HepG2 (cell line): ENCODE measurements around the gene LOXL3.

Experiments
- CBX2 ChIP-seq, 2 experiments: fragments of 200-600 bp in 1 of 2; sonication (generic); formaldehyde crosslinking in 1 of 2; IDR thresholded peaks; 2 replicates each; pipeline versions ENCODE4 v1.7.0 to v1.8.1; 2018 to 2022; ENCODE audit warnings: low read depth in 2 of 2, low read length in 1 of 2, mild to moderate bottlenecking in 1 of 2, missing genetic modification reagents in 1 of 2
- EP300 ChIP-seq, 3 experiments: sonication (generic) in 1 of 3; formaldehyde crosslinking in 1 of 3; IDR thresholded peaks; 2 replicates each; pipeline versions ENCODE4 v1.5.1 to v1.6.1; 2011 to 2020; ENCODE audit warnings: low read depth in 2 of 3, low read length in 2 of 3, borderline replicate concordance in 1 of 3, improper control_type of control experiment in 1 of 3, mild to moderate bottlenecking in 1 of 3, missing genetic modification reagents in 1 of 3, moderate library complexity in 1 of 3
- NR3C1 ChIP-seq: sonication (generic); formaldehyde crosslinking; IDR thresholded peaks from 2 replicates; pipeline ENCODE4 v1.4.0; 2020; ENCODE audit warnings: missing genetic modification reagents
- TF ChIP-seq, protein P1 (sequence below): sonication (generic); formaldehyde crosslinking; IDR thresholded peaks from 2 replicates; pipeline ENCODE4 v1.4.0; 2020; ENCODE audit warnings: missing genetic modification reagents

DNA sequence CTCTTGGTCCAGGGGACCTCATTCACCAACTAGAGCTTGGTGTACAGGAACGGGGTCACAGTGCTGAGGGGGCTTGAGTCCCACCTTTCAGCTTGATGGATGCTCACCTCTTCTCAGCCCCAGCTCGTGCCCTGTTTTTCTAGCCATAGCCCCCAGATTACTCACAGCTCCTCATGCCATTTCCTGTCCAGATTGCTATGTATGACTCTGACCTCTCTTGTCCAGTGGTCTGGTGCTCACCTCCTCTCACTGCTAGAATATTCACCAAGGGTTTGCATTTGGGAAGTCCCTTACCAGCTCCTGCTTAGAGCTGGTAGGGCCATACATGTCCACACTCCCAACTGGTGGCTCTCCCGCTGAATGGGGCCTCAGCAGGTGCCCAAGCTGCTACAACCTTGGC, 60.2 kb downstream of the LOXL3 start:
- TF ChIP-seq CBX2 (IDR thresholded peaks at IDR 0.05; ENCODE audit: low read depth, low read length) (no peak), CBX2 (CRISPR knock-in tag; IDR thresholded peaks at IDR 0.05; ENCODE audit: low read depth) (no peak), EP300 (IDR thresholded peaks at IDR 0.05; ENCODE audit: low read depth in 2 of 2, low read length in 2 of 2) (no peak), EP300 (CRISPR knock-in tag; IDR thresholded peaks at IDR 0.05; ENCODE audit: borderline replicate concordance) (no peak), NR3C1 (no peak)
- TF ChIP-seq, protein P1, sequence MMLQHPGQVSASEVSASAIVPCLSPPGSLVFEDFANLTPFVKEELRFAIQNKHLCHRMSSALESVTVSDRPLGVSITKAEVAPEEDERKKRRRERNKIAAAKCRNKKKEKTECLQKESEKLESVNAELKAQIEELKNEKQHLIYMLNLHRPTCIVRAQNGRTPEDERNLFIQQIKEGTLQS, result no peak
